ENCODE data around the gene PPAN. TPM values are rescaled to one million over a fixed set of nuclear protein-coding genes. Genes with fewer than 3 reads are reported as not detected.

Gene PPAN
- 10 to 100 TPM; 91.9 TPM for total RNA-seq

GRCh38 chr19:10106100-10106936 is at the start of gene PPAN:
TSS of gene PPAN (plus strand) at chr19:10106362. CDS start at chr19:10106395, 33 bp downstream.

GRCh38 chr19:10085641-10086590 is 20.2 kb upstream of the PPAN start, which contains the start of gene SHFL:
TSS of gene SHFL (plus strand) at chr19:10086317. CDS start at chr19:10086428, 111 bp downstream.

GRCh38 chr19:10111405-10111811 is 5.2 kb downstream of the PPAN start, which contains the start of gene P2RY11:
TSS of gene P2RY11 (plus strand) at chr19:10111693. CDS start at chr19:10111722, 29 bp downstream.

Other genes with a start within 250 kb of the PPAN start
- 10 to 100 TPM; 20.2 to 23.0 TPM for gene OLFM2, start 169.8 kb upstream of the PPAN start, total RNA-seq
- gene COL5A3, start 95.9 kb upstream of the PPAN start, total RNA-seq = under 1 TPM in 1 of 2 experiments, not detected in 1; 0.03 TPM
- gene RDH8, start 92.9 kb upstream of the PPAN start, total RNA-seq = not detected
- gene SHFL, start 20.0 kb upstream of the PPAN start, total RNA-seq = 10 to 100 TPM; 68.9 to 71.2 TPM
- 1 to 10 TPM; 1.8 to 2.3 TPM for gene ANGPTL6, start 3.7 kb upstream of the PPAN start, total RNA-seq
- 10 to 100 TPM; 38.7 to 40.5 TPM for gene P2RY11, start 5.3 kb downstream of the PPAN start, total RNA-seq
- gene EIF3G, start 13.5 kb downstream of the PPAN start, total RNA-seq = 100 to 1,000 TPM; 259 to 263 TPM
- 100 to 1,000 TPM; 295 to 301 TPM for gene DNMT1, start 88.6 kb downstream of the PPAN start, total RNA-seq
- 1 to 10 TPM; 5.2 to 5.8 TPM for gene S1PR2, start 125.0 kb downstream of the PPAN start, total RNA-seq
- gene MRPL4, start 145.9 kb downstream of the PPAN start, total RNA-seq = 10 to 100 TPM; 49.3 to 53.4 TPM
- 10 to 100 TPM; 13.9 to 15.3 TPM for gene ICAM1, start 164.8 kb downstream of the PPAN start, total RNA-seq
- 1 to 10 TPM; 3.4 to 3.9 TPM for gene ICAM4, start 180.6 kb downstream of the PPAN start, total RNA-seq
- under 1 TPM; 0.35 to 0.46 TPM for gene ICAM5, start 183.6 kb downstream of the PPAN start, total RNA-seq
- gene ZGLP1, start 203.5 kb downstream of the PPAN start, total RNA-seq = 1 to 10 TPM; 1.4 to 1.6 TPM
- 1 to 10 TPM; 4.0 to 5.3 TPM for gene FDX2, start 209.7 kb downstream of the PPAN start, total RNA-seq
- 10 to 100 TPM; 63.4 to 67.4 TPM for gene RAVER1, start 227.2 kb downstream of the PPAN start, total RNA-seq
- 100 to 1,000 TPM; 234 to 244 TPM for gene ICAM3, start 233.3 kb downstream of the PPAN start, total RNA-seq

Data from activated naive CD4-positive, alpha-beta T cell treated with anti-CD3 and anti-CD28 coated beads, Interleukin-2, amount 10 ng/mL, durations not matched to agents 5 hours and 36 hours (primary cell).